Neutrophil (primary cell): ENCODE data around the gene SLC22A4.
A peak's percentile ranks its signal among the peaks of the same experiment; 100 is the strongest.

Experiments
- H3K27ac ChIP-seq: fragments of 200-600 bp; sonication (generic); 2 replicates; pipeline ENCODE4 v1.5.1; 2016; ENCODE audit warnings: mild to moderate bottlenecking, moderate library complexity
- H3K27me3 ChIP-seq: fragments of 200-600 bp; sonication (generic); 2 replicates; pipeline ENCODE4 v1.6.0; 2016; ENCODE audit warnings: mild to moderate bottlenecking
- H3K36me3 ChIP-seq: fragments of 200-600 bp; sonication (generic); 2 replicates; pipeline ENCODE4 v1.5.1; 2017
- H3K4me1 ChIP-seq, 2 experiments: fragments of 200-600 bp in 1 of 2; sonication (generic) in 1 of 2; 1 replicate in 1 of 2; 2 replicates in 1 of 2; pipeline versions ENCODE4 v1.5.1 to v1.6.1; 2013 to 2016; ENCODE audit warnings: low read depth in 1 of 2, low read length in 1 of 2, mild to moderate bottlenecking in 1 of 2, moderate library complexity in 1 of 2; ENCODE audit not compliant: control insufficient read depth in 1 of 2, insufficient read depth in 1 of 2
- H3K4me3 ChIP-seq, 2 experiments: fragments of 200-600 bp in 1 of 2; sonication (generic) in 1 of 2; 1 replicate in 1 of 2; 2 replicates in 1 of 2; pipeline ENCODE4 v1.5.1; 2013 to 2016; ENCODE audit warnings: low read depth in 1 of 2, low read length in 1 of 2, mild to moderate bottlenecking in 1 of 2, moderate library complexity in 1 of 2
- H3K9me3 ChIP-seq: fragments of 200-600 bp; sonication (generic); 2 replicates; pipeline ENCODE4 v1.5.1; 2016
- TF ChIP-seq, protein P1 (sequence below): fragments of 200-600 bp; sonication (generic); IDR thresholded peaks from 2 replicates; pipeline ENCODE4 v1.5.1; 2016; ENCODE audit warnings: antibody characterized with exemption

The SLC22A4 gene

DNA sequence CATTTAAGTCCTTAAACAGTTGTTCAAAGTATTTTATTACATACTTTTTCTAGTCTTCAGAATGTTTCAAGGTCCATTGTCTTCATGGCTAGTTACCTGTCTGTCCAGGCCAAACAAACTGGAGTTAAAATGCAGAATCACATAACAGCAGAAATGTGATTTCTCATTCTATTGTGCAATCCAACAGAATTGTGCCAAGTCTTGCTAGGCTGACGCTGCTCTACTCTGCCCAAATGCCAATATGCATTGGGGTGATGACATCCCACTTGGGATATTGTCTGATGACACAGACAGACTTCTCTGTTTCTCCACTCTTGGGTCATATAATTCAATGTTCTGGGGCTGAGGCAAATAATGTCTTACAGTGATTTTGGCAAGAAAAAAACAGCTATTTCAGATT is 70.1 kb downstream of the SLC22A4 start:
- peaks cover 6% of the 10 kb centered on the region for H3K27me3 ChIP-seq
- no peak overlapping the region for H3K4me3 ChIP-seq
- H3K4me1 ChIP-seq: peaks cover 5 to 15% of the 10 kb centered on the region in 2 experiments
- H3K27ac ChIP-seq: peak overlapping the region; percentile 6
- TF ChIP-seq, protein P1, sequence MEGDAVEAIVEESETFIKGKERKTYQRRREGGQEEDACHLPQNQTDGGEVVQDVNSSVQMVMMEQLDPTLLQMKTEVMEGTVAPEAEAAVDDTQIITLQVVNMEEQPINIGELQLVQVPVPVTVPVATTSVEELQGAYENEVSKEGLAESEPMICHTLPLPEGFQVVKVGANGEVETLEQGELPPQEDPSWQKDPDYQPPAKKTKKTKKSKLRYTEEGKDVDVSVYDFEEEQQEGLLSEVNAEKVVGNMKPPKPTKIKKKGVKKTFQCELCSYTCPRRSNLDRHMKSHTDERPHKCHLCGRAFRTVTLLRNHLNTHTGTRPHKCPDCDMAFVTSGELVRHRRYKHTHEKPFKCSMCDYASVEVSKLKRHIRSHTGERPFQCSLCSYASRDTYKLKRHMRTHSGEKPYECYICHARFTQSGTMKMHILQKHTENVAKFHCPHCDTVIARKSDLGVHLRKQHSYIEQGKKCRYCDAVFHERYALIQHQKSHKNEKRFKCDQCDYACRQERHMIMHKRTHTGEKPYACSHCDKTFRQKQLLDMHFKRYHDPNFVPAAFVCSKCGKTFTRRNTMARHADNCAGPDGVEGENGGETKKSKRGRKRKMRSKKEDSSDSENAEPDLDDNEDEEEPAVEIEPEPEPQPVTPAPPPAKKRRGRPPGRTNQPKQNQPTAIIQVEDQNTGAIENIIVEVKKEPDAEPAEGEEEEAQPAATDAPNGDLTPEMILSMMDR: no peak
- H3K9me3 ChIP-seq: no peaks in the 10 kb centered on the region
- no peaks in the 10 kb centered on the region for H3K36me3 ChIP-seq

DNA sequence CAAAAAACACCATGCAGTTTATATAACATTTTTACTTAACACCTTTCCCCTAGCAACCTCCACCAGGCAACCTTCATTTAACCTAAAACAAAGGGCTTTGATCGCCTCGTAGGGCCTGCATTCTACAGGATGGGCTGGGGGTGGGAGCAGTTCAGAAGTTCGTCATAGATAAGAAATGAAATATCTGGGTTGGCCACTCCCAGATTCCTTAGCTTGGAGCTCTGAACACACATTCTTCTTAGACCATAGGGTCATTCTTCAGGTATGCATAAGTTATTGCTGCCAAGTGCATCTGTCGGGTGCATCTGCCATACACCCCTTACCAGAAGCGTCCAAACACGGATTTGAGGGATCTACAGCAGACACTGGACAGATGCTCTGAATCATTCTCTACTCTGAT is 71.0 kb downstream of the SLC22A4 start:
- no peaks in the 10 kb centered on the region for H3K9me3 ChIP-seq
- H3K36me3 ChIP-seq: no peaks in the 10 kb centered on the region
- H3K4me3 ChIP-seq: no peak overlapping the region
- TF ChIP-seq, protein P1: no peak
- peaks cover 8 to 19% of the 10 kb centered on the region in 2 experiments for H3K4me1 ChIP-seq
- H3K27me3 ChIP-seq: peaks cover 15% of the 10 kb centered on the region
- H3K27ac ChIP-seq: no peak overlapping the region

DNA sequence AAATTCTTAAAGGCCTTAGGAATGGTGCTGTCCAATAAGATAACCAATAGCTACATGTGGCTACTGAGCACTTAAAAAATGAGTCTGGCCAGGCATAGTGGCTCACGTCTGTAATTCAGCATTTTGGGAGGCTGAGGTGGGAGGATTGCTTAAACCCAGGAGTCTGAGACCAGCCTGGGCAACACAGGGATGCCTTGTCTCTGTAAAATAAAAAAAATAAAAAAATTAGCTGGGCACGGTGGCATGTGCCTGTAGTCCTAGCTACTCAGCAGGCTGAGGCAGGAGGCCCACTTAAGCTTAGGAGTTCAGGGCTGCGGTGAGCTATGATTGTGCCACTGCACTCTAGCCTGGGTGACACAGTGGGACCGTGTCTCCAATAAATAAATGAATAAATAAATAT is 74.0 kb downstream of the SLC22A4 start:
- H3K9me3 ChIP-seq: no peaks in the 10 kb centered on the region
- peaks cover 30% of the 10 kb centered on the region for H3K27me3 ChIP-seq
- TF ChIP-seq, protein P1: no peak
- H3K4me3 ChIP-seq: no peak overlapping the region
- H3K27ac ChIP-seq: no peak overlapping the region
- peaks cover 10 to 20% of the 10 kb centered on the region in 2 experiments for H3K4me1 ChIP-seq
- H3K36me3 ChIP-seq: no peaks in the 10 kb centered on the region

DNA sequence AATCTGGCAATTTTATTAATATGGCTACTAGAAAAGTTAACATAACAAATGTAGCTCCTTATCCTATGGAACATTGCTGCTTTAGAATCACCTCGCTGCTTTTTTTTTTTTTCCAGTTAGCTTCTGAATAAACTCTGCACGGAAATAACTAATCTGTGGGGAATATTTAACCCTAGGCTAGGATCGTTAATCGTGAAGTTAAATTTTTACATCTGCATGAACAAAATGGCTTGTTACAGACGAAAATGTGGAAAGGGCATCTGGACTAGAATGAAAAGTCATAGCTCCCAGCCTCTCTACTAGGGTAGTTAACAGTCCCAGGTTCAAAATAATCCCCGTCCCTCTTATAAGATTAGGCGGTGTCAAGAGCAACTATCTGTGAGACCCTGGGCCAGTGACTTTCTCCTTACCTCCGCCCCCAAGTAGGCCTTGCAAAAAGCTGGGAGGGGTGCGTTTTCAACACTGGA is 74.8 kb downstream of the SLC22A4 start:
- Histone ChIP-seq H3K27me3 (peaks cover 30% of the 10 kb centered on the region), H3K36me3 (no peaks in the 10 kb centered on the region), H3K27ac (no peak overlapping the region), H3K4me3 (peak overlapping the region; percentile 68 to 85), H3K4me1 (peaks cover 10 to 20% of the 10 kb centered on the region in 2 experiments), H3K9me3 (no peaks in the 10 kb centered on the region)
- TF ChIP-seq, protein P1: no peak

DNA sequence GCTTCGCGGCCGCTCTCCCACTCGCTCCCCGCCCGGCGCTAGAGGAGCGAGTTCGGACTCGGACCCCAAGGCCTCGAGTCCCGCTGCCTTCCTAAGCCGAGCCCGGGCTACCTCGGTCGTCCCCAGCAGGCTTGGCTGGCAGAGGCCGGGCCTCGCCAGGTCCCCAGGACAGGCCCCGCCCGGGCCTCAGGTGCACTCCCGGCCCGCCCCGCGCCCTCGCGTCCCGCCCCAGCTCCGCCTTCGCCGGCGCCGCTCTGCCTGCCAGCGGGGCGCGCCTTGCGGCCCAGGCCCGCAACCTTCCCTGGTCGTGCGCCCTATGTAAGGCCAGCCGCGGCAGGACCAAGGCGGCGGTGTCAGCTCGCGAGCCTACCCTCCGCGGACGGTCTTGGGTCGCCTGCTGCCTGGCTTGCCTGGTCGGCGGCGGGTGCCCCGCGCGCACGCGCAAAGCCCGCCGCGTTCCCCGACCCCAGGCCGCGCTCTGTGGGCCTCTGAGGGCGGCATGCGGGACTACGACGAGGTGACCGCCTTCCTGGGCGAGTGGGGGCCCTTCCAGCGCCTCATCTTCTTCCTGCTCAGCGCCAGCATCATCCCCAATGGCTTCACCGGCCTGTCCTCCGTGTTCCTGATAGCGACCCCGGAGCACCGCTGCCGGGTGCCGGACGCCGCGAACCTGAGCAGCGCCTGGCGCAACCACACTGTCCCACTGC is 75.4 kb downstream of the SLC22A4 start, which contains the start of gene SLC22A5:
Gene SLC22A5, plus strand, starts transcription at position 237 of the 707 bp plus-strand sequence. Its CDS starts 263 bp downstream, at position 500.
- H3K9me3 ChIP-seq: no peaks in the 10 kb centered on the region
- H3K4me3 ChIP-seq: peak within 1 kb of the TSS; percentile 68 to 85
- H3K27ac ChIP-seq: peak within 1 kb of the TSS; percentile 34
- peaks cover 30% of the 10 kb centered on the region for H3K27me3 ChIP-seq
- peaks cover 10 to 14% of the 10 kb centered on the region in 2 experiments for H3K4me1 ChIP-seq
- TF ChIP-seq, protein P1: no peak
- no peaks in the 10 kb centered on the region for H3K36me3 ChIP-seq
